Ecto neural progenitor cell (in vitro differentiated cells): Measurements from ENCODE around the gene FMNL3.

Source experiments
- DNase-seq: peaks from one replicate; pipeline ENCODE4 v3.0.0-alpha.2; 2018; ENCODE audit warnings: low spot score

The FMNL3 gene

GRCh38 chr12:49604856-49605255 lies 102.3 kb downstream of the FMNL3 start:
- no peak for DNase-seq

DNA sequence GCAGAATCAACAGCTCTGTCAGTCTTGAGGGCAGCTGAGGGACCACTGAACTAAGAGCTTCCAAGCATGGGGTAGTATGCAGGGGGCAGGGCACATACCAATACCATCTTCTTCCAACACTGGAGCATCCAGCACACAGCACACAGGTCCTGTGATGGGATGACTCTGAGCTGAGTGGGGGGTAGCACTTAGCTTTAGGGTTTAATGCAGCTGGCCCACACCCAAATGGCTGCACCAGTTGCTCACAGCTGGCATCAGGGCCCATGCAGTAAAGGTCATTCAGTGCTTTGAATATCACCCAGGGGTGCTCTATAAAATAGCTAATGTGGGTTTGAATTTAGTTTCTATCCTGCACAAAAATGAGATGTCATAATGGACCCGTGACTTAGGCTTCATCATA lies 103.5 kb downstream of the FMNL3 start:
- peak; percentile 36 for DNase-seq

DNA sequence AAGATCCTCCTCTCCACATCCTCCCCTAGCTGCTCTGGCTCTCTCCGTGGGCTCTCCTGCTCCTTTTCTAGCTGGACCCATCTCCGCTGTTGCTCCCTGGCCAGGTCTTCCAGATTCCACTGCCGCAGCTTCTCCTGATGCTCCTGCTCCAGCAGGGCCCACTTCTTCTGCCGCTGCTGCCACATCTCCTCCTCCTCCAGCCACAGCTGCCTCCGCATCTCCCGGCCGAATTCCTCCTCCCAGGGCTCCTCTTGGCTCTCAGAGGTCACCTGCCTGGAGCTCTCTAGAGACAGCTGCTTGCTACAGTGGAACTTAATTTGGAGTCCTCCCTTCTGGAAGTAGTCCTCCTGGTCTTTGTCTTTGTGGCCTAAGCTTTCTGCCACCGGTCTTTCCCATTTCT lies 107.2 kb downstream of the FMNL3 start:
- no peak for DNase-seq

- no peak for DNase-seq
Measured at GRCh38 chr12:49598527-49598926, 108.7 kb downstream of the FMNL3 start.

- DNase-seq: no peak
Measured at GRCh38 chr12:49588721-49589516, 118.3 kb downstream of the FMNL3 start.

DNA sequence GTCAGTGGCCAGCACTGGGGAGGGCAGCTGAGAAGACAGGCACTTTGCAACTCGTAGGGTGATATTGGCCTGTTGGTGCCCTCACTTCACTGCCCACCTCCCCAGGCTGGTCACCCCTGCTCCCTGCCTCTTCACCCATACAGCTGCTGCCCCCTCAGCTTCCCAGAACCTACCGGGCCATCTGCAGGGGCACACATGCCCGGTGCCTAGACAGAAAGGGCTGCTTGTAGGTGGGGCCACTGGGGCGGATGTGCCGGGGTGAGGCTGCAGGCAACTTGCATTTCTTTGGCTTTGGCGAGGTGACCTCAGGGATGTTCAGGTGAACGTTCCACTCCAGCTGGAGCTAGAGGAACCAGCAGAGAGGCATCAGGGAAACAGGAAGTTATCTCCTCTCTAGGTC lies 118.9 kb downstream of the FMNL3 start:
- no peak for DNase-seq

DNA sequence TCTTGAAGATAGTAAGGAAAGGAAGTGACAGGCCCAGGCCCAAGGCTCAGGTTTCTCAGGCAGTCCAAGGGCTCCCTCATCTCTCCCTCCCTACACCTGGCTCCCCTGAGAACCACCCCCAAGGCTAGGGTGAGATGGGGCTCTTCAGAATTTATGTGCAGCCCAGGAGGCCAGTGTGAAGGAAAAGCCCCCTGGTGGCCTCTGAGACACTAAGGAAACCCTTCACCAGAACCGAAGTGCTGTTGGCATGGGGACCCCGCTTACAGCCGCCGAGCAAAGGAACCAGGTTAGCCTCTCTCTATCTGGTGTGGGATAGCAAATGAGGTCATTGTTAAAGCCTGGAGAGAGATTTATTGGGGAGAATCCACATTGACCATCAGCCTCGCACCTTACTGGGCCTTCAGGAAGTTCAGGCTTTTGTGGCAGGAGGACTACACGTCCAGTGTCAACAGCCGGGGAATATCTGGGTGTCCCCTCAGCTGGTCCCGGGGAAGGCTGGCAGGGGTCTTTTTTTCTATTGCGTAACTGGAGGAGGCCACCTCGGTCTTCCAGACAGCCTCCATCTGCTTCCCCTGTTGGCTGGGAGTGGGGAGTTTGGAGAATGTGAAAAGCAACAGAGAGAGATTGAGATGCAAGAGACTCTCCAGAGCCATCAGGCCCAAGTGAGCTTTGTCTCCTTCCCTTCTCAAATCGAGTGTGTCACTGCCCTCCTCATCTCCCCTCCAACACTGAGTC lies 119.9 kb downstream of the FMNL3 start:
- DNase-seq: no peak
